MCF 10A (cell line): ENCODE data around the gene KLHL17. TPM values are rescaled to one million over a fixed set of nuclear protein-coding genes. Genes with fewer than 3 reads are reported as not detected.

Experiments
- BruUV-seq: library from RNA; stranded (reverse); fragments of 400-500 nt; replicated peaks from 2 replicates; lab custom pipeline; 2021; lab: Mats Ljungman, UMichigan
- CTCF ChIA-PET: fragments of 300-600 bp; sonication (Branson Sonifier 250); formaldehyde crosslinking; extraction: SDS; loops from one replicate; lab custom pipeline; 2021; ENCODE audit warnings: antibody characterized with exemption, inconsistent platforms; lab: Yijun Ruan, JAX
- POLR2A ChIA-PET: fragments of 300-600, 350-650 bp; sonication (Branson Sonifier 250); formaldehyde crosslinking; extraction: SDS; loops from one replicate; lab custom pipeline; 2020; ENCODE audit warnings: antibody characterized with exemption, inconsistent platforms; lab: Yijun Ruan, JAX
- DNase-seq: peaks from one replicate; pipeline ENCODE4 v3.0.0-alpha.2; 2018; ENCODE audit not compliant: unreplicated experiment
- H3K27ac Mint-ChIP-seq: one replicate; pipeline ENCODE4 v1.8.0; 2022; ENCODE audit warnings: mild to moderate bottlenecking, low read depth, mixed read lengths; ENCODE audit not compliant: unreplicated experiment
- H3K27me3 Mint-ChIP-seq: one replicate; pipeline ENCODE4 v1.8.0; 2022; ENCODE audit warnings: mixed read lengths; ENCODE audit not compliant: insufficient read depth, unreplicated experiment
- H3K36me3 Mint-ChIP-seq: one replicate; pipeline ENCODE4 v1.8.0; 2022; ENCODE audit warnings: mild to moderate bottlenecking, moderate library complexity, mixed read lengths; ENCODE audit not compliant: insufficient read depth, unreplicated experiment
- H3K4me1 Mint-ChIP-seq: one replicate; pipeline ENCODE4 v1.8.0; 2022; ENCODE audit warnings: mixed read lengths; ENCODE audit not compliant: insufficient read depth, unreplicated experiment
- H3K4me3 Mint-ChIP-seq: one replicate; pipeline ENCODE4 v1.8.0; 2022; ENCODE audit warnings: mild to moderate bottlenecking, moderate library complexity, mixed read lengths; ENCODE audit not compliant: unreplicated experiment
- H3K9me3 Mint-ChIP-seq: one replicate; pipeline ENCODE4 v1.8.0; 2022; ENCODE audit warnings: mixed read lengths; ENCODE audit not compliant: unreplicated experiment
- CTCF ChIP-seq: fragments of 200-600 bp; IDR thresholded peaks from one replicate; pipeline ENCODE4 v1.8.0; 2022; ENCODE audit warnings: antibody characterized with exemption, mild to moderate bottlenecking; ENCODE audit not compliant: unreplicated experiment
- intact Hi-C: fragments of 100-400 bp; cut with micrococcal nuclease; formaldehyde crosslinking; loops from 2 replicates; pipeline ENCODE4 v1.14.1; 2022
- total RNA-seq: library from RNA; stranded (reverse); gene quantifications from 2 replicates; pipeline ENCODE4 v1.2.3, GENCODE V29; 2022

KLHL17 gene
- total RNA-seq, 1 experiment from 2014 or later, result 15.1 TPM

- Mint-ChIP-seq H3K36me3 (peaks cover 29% of the 10 kb centered on the region), H3K4me1 (peaks cover 8% of the 10 kb centered on the region), H3K27ac (peak within 1 kb of the TSS; percentile 18), H3K4me3 (peak within 1 kb of the TSS; percentile 78), H3K9me3 (no peaks in the 10 kb centered on the region), H3K27me3 (no peaks in the 10 kb centered on the region)
- TSS peak; percentile 84 for BruUV-seq
- TF ChIP-seq CTCF, result no peak
- intact Hi-C loops, result no loop called here
- DNase-seq, result peak; percentile 87
- POLR2A ChIA-PET, result interaction anchor here (0.6 to 1.4 kb wide), 15 partner anchors 9 to 1204 kb away, joined by 3 to 7 read pairs (median 3); partner anchors contain the start of gene ISG15
- CTCF ChIA-PET, result interaction anchor here (0.7 to 0.9 kb wide), 2 partner anchors 54 to 99 kb away, joined by 3 read pairs; partner anchors contain the start of gene ISG15
Measured at GRCh38 chr1:958823-959730, 1.3 kb upstream of the KLHL17 start, which contains the start of gene NOC2L. Gene NOC2L (minus strand): TSS chr1:959256. CDS start chr1:959240, 16 bp downstream.

GRCh38 chr1:959731-960362 lies 537 bp upstream of the KLHL17 start:
- POLR2A ChIA-PET, result interaction anchor here (0.7 to 1.4 kb wide), 4 partner anchors 16 to 49 kb away, joined by 3 to 7 read pairs (median 3); no protein-coding TSS in a partner anchor
- Mint-ChIP-seq H3K4me3 (peak overlapping the region; percentile 65), H3K27ac (no peak overlapping the region), H3K9me3 (no peaks in the 10 kb centered on the region), H3K36me3 (peaks cover 22% of the 10 kb centered on the region), H3K27me3 (no peaks in the 10 kb centered on the region), H3K4me1 (peaks cover 8% of the 10 kb centered on the region)
- CTCF ChIA-PET, result no interaction called here
- intact Hi-C loops, result no loop called here
- TF ChIP-seq CTCF, result no peak
- DNase-seq, result no peak
- BruUV-seq, result no TSS peak

- POLR2A ChIA-PET, result interaction anchor here (1.4 kb wide), 1 partner anchor 15 kb away, joined by 3 read pairs; no protein-coding TSS in a partner anchor
Measured at GRCh38 chr1:961132-961669, 817 bp downstream of the KLHL17 start.

More at GRCh38 chr1:961132-961669, 817 bp downstream of the KLHL17 start:
- no peak for TF ChIP-seq CTCF
- H3K36me3 Mint-ChIP-seq, result peaks cover 17% of the 10 kb centered on the region
- DNase-seq, result no peak
- BruUV-seq, result no TSS peak
- CTCF ChIA-PET, result no interaction called here
- H3K4me1 Mint-ChIP-seq, result peaks cover 8% of the 10 kb centered on the region
- H3K9me3 Mint-ChIP-seq, result no peaks in the 10 kb centered on the region
- intact Hi-C loops, result no loop called here
- H3K4me3 Mint-ChIP-seq, result peak overlapping the region; percentile 65
- no peak overlapping the region for H3K27ac Mint-ChIP-seq
- H3K27me3 Mint-ChIP-seq, result no peaks in the 10 kb centered on the region
